Measurements from ENCODE around the gene KIF18A. TPM values are rescaled to one million over a fixed set of nuclear protein-coding genes. Genes with fewer than 3 reads are reported as not detected.
"Not testable (repeated sequence)": the region's sequence is repeated elsewhere in the genome, so short reads cannot be mapped to it uniquely, and the experiment has no call there.

Gene KIF18A
- total RNA-seq, 2 donors from 2014 or later: 17.7 to 24.4 TPM

- Mint-ChIP-seq H3K9me3 (no peaks in the 10 kb centered on the region), H3K4me1 (no peaks in the 10 kb centered on the region), H3K36me3 (ENCODE audit: low read depth) (peaks cover 5% of the 10 kb centered on the region), H3K4me3 (no peak overlapping the region), H3K27ac (no peak overlapping the region), H3K27me3 (ENCODE audit: insufficient read depth) (no peaks in the 10 kb centered on the region)
- Histone ChIP-seq H3K9ac (ENCODE audit: extremely low read depth, low read length, poor library complexity, severe bottlenecking) (no peak overlapping the region), H3K27me3 (ENCODE audit: control insufficient read depth, insufficient read depth, low read length, poor library complexity, severe bottlenecking) (no peaks in the 10 kb centered on the region), H3K4me3 (ENCODE audit: low read length) (no peak overlapping the region), H3K9me3 (ENCODE audit: control insufficient read depth, low read length) (no peaks in the 10 kb centered on the region), H3K27ac (ENCODE audit: low read depth, low read length) (no peak overlapping the region), H3K36me3 (ENCODE audit: control insufficient read depth, insufficient read depth, low read length) (peaks cover 37% of the 10 kb centered on the region), H3K4me1 (ENCODE audit: control insufficient read depth, insufficient read depth, low read length) (no peaks in the 10 kb centered on the region)
- no peak for TF ChIP-seq CTCF (conservative IDR thresholded peaks at IDR 0.05)
- no peak for DNase-seq
These were observed 15.2 kb downstream of the KIF18A start for GRCh38 chr11:28092786-28093185.

- WGBS, 2 experiments (ENCODE audit: insufficient coverage in 1 of 2, insufficient read length in 1 of 2): 100% methylated on average over 2 of the region's 2 CpGs; no CpG with 5 or more reads in 1 of the 2 experiments
- Mint-ChIP-seq H3K9me3 (no peaks in the 10 kb centered on the region), H3K4me3 (no peak overlapping the region), H3K36me3 (ENCODE audit: low read depth) (peaks cover 9% of the 10 kb centered on the region), H3K4me1 (no peaks in the 10 kb centered on the region), H3K27me3 (ENCODE audit: insufficient read depth) (no peaks in the 10 kb centered on the region), H3K27ac (no peak overlapping the region)
- no peak for TF ChIP-seq CTCF (conservative IDR thresholded peaks at IDR 0.05)
- Histone ChIP-seq H3K27me3 (ENCODE audit: control insufficient read depth, insufficient read depth, low read length, poor library complexity, severe bottlenecking) (no peaks in the 10 kb centered on the region), H3K9ac (ENCODE audit: extremely low read depth, low read length, poor library complexity, severe bottlenecking) (no peak overlapping the region), H3K36me3 (ENCODE audit: control insufficient read depth, insufficient read depth, low read length) (peaks cover 39% of the 10 kb centered on the region), H3K27ac (ENCODE audit: low read depth, low read length) (no peak overlapping the region), H3K9me3 (ENCODE audit: control insufficient read depth, low read length) (no peaks in the 10 kb centered on the region), H3K4me1 (ENCODE audit: control insufficient read depth, insufficient read depth, low read length) (no peaks in the 10 kb centered on the region), H3K4me3 (ENCODE audit: low read length) (no peak overlapping the region)
- no peak for DNase-seq
These were observed 17.8 kb downstream of the KIF18A start for GRCh38 chr11:28090052-28090749.

GRCh38 chr11:28089378-28089777, 18.6 kb downstream of the KIF18A start:
- Mint-ChIP-seq H3K4me1 (no peaks in the 10 kb centered on the region), H3K27ac (no peak overlapping the region), H3K36me3 (ENCODE audit: low read depth) (peaks cover 9% of the 10 kb centered on the region), H3K27me3 (ENCODE audit: insufficient read depth) (no peaks in the 10 kb centered on the region), H3K9me3 (no peaks in the 10 kb centered on the region), H3K4me3 (no peak overlapping the region)
- Histone ChIP-seq H3K9ac (ENCODE audit: extremely low read depth, low read length, poor library complexity, severe bottlenecking) (no peak overlapping the region), H3K36me3 (ENCODE audit: control insufficient read depth, insufficient read depth, low read length) (peaks cover 41% of the 10 kb centered on the region), H3K4me1 (ENCODE audit: control insufficient read depth, insufficient read depth, low read length) (no peaks in the 10 kb centered on the region), H3K4me3 (ENCODE audit: low read length) (no peak overlapping the region), H3K27ac (ENCODE audit: low read depth, low read length) (no peak overlapping the region), H3K27me3 (ENCODE audit: control insufficient read depth, insufficient read depth, low read length, poor library complexity, severe bottlenecking) (no peaks in the 10 kb centered on the region), H3K9me3 (ENCODE audit: control insufficient read depth, low read length) (no peaks in the 10 kb centered on the region)
- DNase-seq: no peak
- TF ChIP-seq CTCF (conservative IDR thresholded peaks at IDR 0.05): no peak
- WGBS, 2 experiments (ENCODE audit: insufficient coverage in 1 of 2, insufficient read length in 1 of 2): 87 to 100% methylated on average over 2 to 3 of the region's 5 CpGs

- H3K27me3 Mint-ChIP-seq (ENCODE audit: insufficient read depth); H3K36me3 Mint-ChIP-seq (ENCODE audit: low read depth); H3K9me3 Mint-ChIP-seq; H3K27ac ChIP-seq (ENCODE audit: low read depth, low read length); H3K9ac ChIP-seq (ENCODE audit: extremely low read depth, low read length, poor library complexity, severe bottlenecking); DNase-seq; H3K4me1 Mint-ChIP-seq; H3K4me1 ChIP-seq (ENCODE audit: control insufficient read depth, insufficient read depth, low read length); H3K27ac Mint-ChIP-seq; H3K4me3 Mint-ChIP-seq; H3K27me3 ChIP-seq (ENCODE audit: control insufficient read depth, insufficient read depth, low read length, poor library complexity, severe bottlenecking); H3K9me3 ChIP-seq (ENCODE audit: control insufficient read depth, low read length); H3K4me3 ChIP-seq (ENCODE audit: low read length): not testable (repeated sequence)
- H3K36me3 ChIP-seq (ENCODE audit: control insufficient read depth, insufficient read depth, low read length): peaks cover 42% of the 10 kb centered on the region
- 93 to 100% methylated on average over 1 to 3 of the region's 3 CpGs for WGBS, 2 experiments (ENCODE audit: insufficient coverage in 1 of 2, insufficient read length in 1 of 2)
These were observed 20.3 kb downstream of the KIF18A start for GRCh38 chr11:28087693-28088092.

- not testable (repeated sequence) for H3K4me1 Mint-ChIP-seq; H3K27ac Mint-ChIP-seq; H3K9ac ChIP-seq (ENCODE audit: extremely low read depth, low read length, poor library complexity, severe bottlenecking); H3K27me3 ChIP-seq (ENCODE audit: control insufficient read depth, insufficient read depth, low read length, poor library complexity, severe bottlenecking); H3K9me3 ChIP-seq (ENCODE audit: control insufficient read depth, low read length); H3K4me3 Mint-ChIP-seq; DNase-seq; H3K27ac ChIP-seq (ENCODE audit: low read depth, low read length); H3K9me3 Mint-ChIP-seq; H3K27me3 Mint-ChIP-seq (ENCODE audit: insufficient read depth); H3K4me3 ChIP-seq (ENCODE audit: low read length); H3K4me1 ChIP-seq (ENCODE audit: control insufficient read depth, insufficient read depth, low read length)
- WGBS, 2 experiments (ENCODE audit: insufficient coverage in 1 of 2, insufficient read length in 1 of 2): 80 to 100% methylated on average over 1 of the region's 1 CpG
- peaks cover 44% of the 10 kb centered on the region for H3K36me3 ChIP-seq (ENCODE audit: control insufficient read depth, insufficient read depth, low read length)
- peaks cover 11% of the 10 kb centered on the region for H3K36me3 Mint-ChIP-seq (ENCODE audit: low read depth)
These were observed 20.8 kb downstream of the KIF18A start for GRCh38 chr11:28087192-28087591.
